GM06990 (cell line): ENCODE results near the gene IQCK.

Source experiments
- DNase-seq: peaks from one replicate; pipeline ENCODE4 v3.0.0-alpha.2; 2011; ENCODE audit not compliant: insufficient read length; ENCODE audit errors: extremely low read depth
- H3K27me3 ChIP-seq: replicated peaks from 2 replicates; pipeline ENCODE4 v1.6.0; 2011; ENCODE audit warnings: low read length; ENCODE audit not compliant: control insufficient read depth, insufficient read depth
- H3K36me3 ChIP-seq: 2 replicates; pipeline ENCODE4 v1.5.1; 2011; ENCODE audit warnings: low read length; ENCODE audit not compliant: control insufficient read depth, insufficient read depth
- H3K4me3 ChIP-seq: replicated peaks from 2 replicates; pipeline ENCODE4 v1.5.1; 2011; ENCODE audit warnings: low read depth, mild to moderate bottlenecking, control low read depth, low read length
- CTCF ChIP-seq: IDR thresholded peaks from 2 replicates; pipeline ENCODE4 v1.5.1; 2011; ENCODE audit warnings: low read length, control low read depth, mild to moderate bottlenecking, inconsistent platforms; ENCODE audit not compliant: insufficient read depth, poor library complexity, severe bottlenecking

The IQCK gene

GRCh38 chr16:19688396-19689024, 29.6 kb upstream of the IQCK start:
- Histone ChIP-seq H3K27me3 (no peaks in the 10 kb centered on the region), H3K4me3 (no peak overlapping the region), H3K36me3 (peaks cover 17% of the 10 kb centered on the region)
- DNase-seq: no peak
- no peak for TF ChIP-seq CTCF

- no peak for DNase-seq
- no peak overlapping the region for H3K4me3 ChIP-seq
- peaks cover 13% of the 10 kb centered on the region for H3K36me3 ChIP-seq
- no peak for TF ChIP-seq CTCF
- no peaks in the 10 kb centered on the region for H3K27me3 ChIP-seq
Observed at GRCh38 chr16:19689342-19689741, 28.7 kb upstream of the IQCK start.

- H3K4me3 ChIP-seq: no peak overlapping the region
- H3K36me3 ChIP-seq: peaks cover 12% of the 10 kb centered on the region
- H3K27me3 ChIP-seq: no peaks in the 10 kb centered on the region
- no peak for DNase-seq
- TF ChIP-seq CTCF: no peak
Observed at GRCh38 chr16:19690196-19690595, 27.9 kb upstream of the IQCK start.

- Histone ChIP-seq H3K36me3 (peaks cover 9% of the 10 kb centered on the region), H3K27me3 (no peaks in the 10 kb centered on the region), H3K4me3 (no peak overlapping the region)
- TF ChIP-seq CTCF: no peak
- DNase-seq: no peak
Observed at GRCh38 chr16:19691161-19691711, 26.8 kb upstream of the IQCK start.

GRCh38 chr16:19694989-19695388, 23.1 kb upstream of the IQCK start:
- no peak overlapping the region for H3K4me3 ChIP-seq
- H3K27me3 ChIP-seq: no peaks in the 10 kb centered on the region
- DNase-seq: no peak
- peaks cover 15% of the 10 kb centered on the region for H3K36me3 ChIP-seq
- no peak for TF ChIP-seq CTCF
